Measurements from ENCODE around the gene ITGA1.

- TF ChIP-seq CTCF (IDR thresholded peaks at IDR 0.05): no peak
- TF ChIP-seq POLR2AphosphoS5 (IDR thresholded peaks at IDR 0.05; ENCODE audit: low read depth, low read length): no peak
- no peak for TF ChIP-seq SIN3A (IDR thresholded peaks at IDR 0.05; ENCODE audit: borderline replicate concordance, insufficient read depth, low read depth, low read length)
- TF ChIP-seq TCF7L2 (IDR thresholded peaks at IDR 0.05; ENCODE audit: low read depth, low read length): no peak
- TF ChIP-seq REST (IDR thresholded peaks at IDR 0.05; ENCODE audit: insufficient read depth in 1 of 2, low read depth in 2 of 2, low read length in 1 of 2): no peak
Measured at GRCh38 chr5:52995095-52995494, 207.4 kb downstream of the ITGA1 start.

Data from Panc1 (cell line).